HG03066 (cell line): ENCODE measurements around the gene CCDC12.

Source experiments
- ATAC-seq: cut with Tn5 transposase; IDR thresholded peaks from one replicate; pipeline ENCODE4 v1.9.1; 2021; ENCODE audit warnings: low read depth; ENCODE audit not compliant: unreplicated experiment

CCDC12 gene

GRCh38 chr3:46883054-46883829 lies 93.3 kb downstream of the CCDC12 start:
- no peak for ATAC-seq

GRCh38 chr3:46882377-46883053 lies 94.0 kb downstream of the CCDC12 start:
- ATAC-seq: no peak

- no peak for ATAC-seq
Measured at GRCh38 chr3:46881596-46882376, 94.8 kb downstream of the CCDC12 start.

GRCh38 chr3:46880884-46881595 lies 95.5 kb downstream of the CCDC12 start:
- ATAC-seq: no peak

GRCh38 chr3:46878781-46879436 lies 97.6 kb downstream of the CCDC12 start:
- ATAC-seq: no peak

- ATAC-seq: no peak
Measured at GRCh38 chr3:46877406-46878125, 99.0 kb downstream of the CCDC12 start, which contains the start of gene PTH1R. TSS of gene PTH1R (plus strand) at chr3:46877721. CDS start at chr3:46883560, 5,839 bp downstream.

DNA sequence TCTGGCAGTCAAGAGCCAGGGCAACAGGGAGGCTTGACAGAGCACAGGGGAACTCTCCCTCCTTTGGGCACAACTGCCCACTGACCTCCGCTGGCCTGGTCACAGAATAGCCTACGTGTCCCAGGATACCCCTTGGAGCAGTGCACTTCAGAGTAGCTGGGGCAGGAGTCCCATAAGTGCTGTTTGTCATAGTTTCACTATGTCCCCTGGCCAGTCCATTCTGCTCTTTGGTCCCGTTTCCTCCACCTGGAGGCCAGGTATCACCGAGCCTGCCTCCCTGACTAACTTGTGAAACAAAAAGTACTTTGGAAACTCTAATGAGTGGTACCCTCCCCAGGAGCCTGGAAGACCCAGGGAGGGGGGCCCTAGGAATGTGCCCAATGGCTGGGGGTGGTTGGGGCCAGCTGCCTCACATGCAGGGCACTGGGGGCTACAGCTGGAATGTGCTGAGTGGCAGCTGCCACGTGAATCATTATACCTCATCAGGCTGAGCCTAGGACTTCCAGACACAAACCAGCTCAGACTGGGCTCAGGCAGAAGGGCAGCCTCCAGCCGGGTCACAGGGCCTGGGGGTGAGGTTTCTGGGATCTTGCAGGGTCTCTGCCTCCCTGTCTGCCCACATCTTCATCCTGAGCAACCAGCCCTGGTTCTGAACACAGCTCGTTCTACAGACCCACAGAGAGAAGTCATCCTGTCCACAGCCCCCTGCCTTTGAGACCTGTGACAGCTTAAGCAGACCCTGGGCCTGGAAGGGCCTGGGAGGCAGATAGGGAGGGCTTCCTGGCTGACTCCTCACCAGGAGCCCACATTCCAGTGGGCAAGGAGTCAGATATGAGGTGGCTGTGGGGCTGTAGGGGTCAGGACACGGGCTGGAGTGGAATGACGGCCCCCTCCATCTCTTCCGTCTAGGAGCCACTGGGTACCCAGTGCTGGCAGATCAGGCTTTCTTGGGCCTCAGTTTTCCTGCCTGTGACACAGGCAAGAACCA lies 99.9 kb downstream of the CCDC12 start:
- no peak for ATAC-seq

GRCh38 chr3:46875560-46875959 lies 101.0 kb downstream of the CCDC12 start:
- ATAC-seq: no peak

GRCh38 chr3:46874430-46874829 lies 102.1 kb downstream of the CCDC12 start:
- ATAC-seq: no peak

DNA sequence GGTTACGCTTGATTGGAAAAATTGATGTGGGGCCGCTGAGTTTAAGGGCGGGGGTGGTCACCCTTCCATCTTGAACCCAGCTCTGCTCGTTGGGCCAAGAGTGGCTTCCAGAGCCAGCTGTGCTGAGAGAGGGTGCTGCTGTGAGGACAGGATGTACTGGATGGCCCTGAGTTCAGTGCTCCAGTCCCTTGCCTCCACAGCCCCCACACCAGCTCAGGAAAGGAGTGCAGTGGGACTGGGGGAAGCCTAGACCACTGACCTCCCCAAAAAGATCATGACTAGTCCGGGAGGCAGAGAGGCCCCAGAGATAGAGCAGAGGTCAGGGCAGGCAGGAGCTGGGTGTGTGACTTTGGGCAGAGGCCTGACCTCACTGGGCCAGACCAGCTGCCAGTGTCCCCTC lies 103.0 kb downstream of the CCDC12 start:
- ATAC-seq: no peak
